GM23248 (cell line): ENCODE results near the gene ERP27. TPM values are rescaled to one million over a fixed set of nuclear protein-coding genes. Genes with fewer than 3 reads are reported as not detected.

ENCODE experiments used
- DNase-seq: peaks from one replicate; pipeline ENCODE4 v3.0.0-alpha.2; 2015
- H2AFZ ChIP-seq: fragments of 200-600 bp; sonication (generic); 2 replicates; pipeline ENCODE4 v1.6.1; 2016; ENCODE audit warnings: antibody characterized with exemption
- H3F3A ChIP-seq: fragments of 200-600 bp; sonication (generic); 2 replicates; pipeline ENCODE4 v1.6.1; 2016; ENCODE audit warnings: mild to moderate bottlenecking, antibody characterized with exemption, mixed run types; ENCODE audit not compliant: insufficient read depth
- H3K27ac ChIP-seq: fragments of 200-600 bp; sonication (generic); 2 replicates; pipeline ENCODE4 v1.5.1; 2016; ENCODE audit warnings: mild to moderate bottlenecking
- H3K27me3 ChIP-seq: fragments of 200-600 bp; sonication (generic); replicated peaks from 2 replicates; pipeline ENCODE4 v1.6.1; 2016; ENCODE audit warnings: mild to moderate bottlenecking; ENCODE audit not compliant: insufficient read depth
- H3K36me3 ChIP-seq: fragments of 200-600 bp; sonication (generic); 2 replicates; pipeline ENCODE4 v1.6.1; 2016; ENCODE audit warnings: low read depth, mild to moderate bottlenecking
- H3K4me1 ChIP-seq: fragments of 200-600 bp; sonication (generic); 2 replicates; pipeline ENCODE4 v1.6.1; 2016; ENCODE audit warnings: mild to moderate bottlenecking; ENCODE audit not compliant: insufficient read depth
- H3K4me2 ChIP-seq: fragments of 200-600 bp; sonication (generic); one replicate; pipeline ENCODE4 v1.6.1; 2016; ENCODE audit warnings: mild to moderate bottlenecking; ENCODE audit not compliant: unreplicated experiment
- H3K4me3 ChIP-seq: fragments of 200-600 bp; sonication (generic); 2 replicates; pipeline ENCODE4 v1.5.1; 2016; ENCODE audit warnings: mild to moderate bottlenecking
- H3K79me2 ChIP-seq: fragments of 200-600 bp; sonication (generic); 2 replicates; pipeline ENCODE4 v1.6.1; 2016; ENCODE audit warnings: mild to moderate bottlenecking; ENCODE audit not compliant: insufficient read depth
- H3K9ac ChIP-seq: fragments of 200-600 bp; sonication (generic); 2 replicates; pipeline ENCODE4 v1.6.1; 2016; ENCODE audit warnings: mild to moderate bottlenecking
- H3K9me2 ChIP-seq: fragments of 200-600 bp; sonication (generic); 2 replicates; pipeline ENCODE4 v1.6.1; 2016; ENCODE audit warnings: mixed run types, mild to moderate bottlenecking, moderate library complexity; ENCODE audit not compliant: insufficient read depth
- H3K9me3 ChIP-seq: fragments of 200-600 bp; sonication (generic); one replicate; pipeline ENCODE4 v1.6.1; 2017; ENCODE audit warnings: low read depth
- H4K20me1 ChIP-seq: fragments of 200-600 bp; sonication (generic); 2 replicates; pipeline ENCODE4 v1.6.0; 2016; ENCODE audit not compliant: insufficient read depth
- EZH2 ChIP-seq: fragments of 200-600 bp; sonication (generic); IDR thresholded peaks from 2 replicates; pipeline ENCODE4 v1.6.1; 2018; ENCODE audit warnings: antibody characterized with exemption, mild to moderate bottlenecking; ENCODE audit not compliant: insufficient read depth, poor library complexity, severe bottlenecking
- EZH2phosphoT487 ChIP-seq: fragments of 200-600 bp; sonication (generic); IDR thresholded peaks from 2 replicates; pipeline ENCODE4 v1.6.1; 2018; ENCODE audit warnings: antibody characterized with exemption, moderate library complexity, mild to moderate bottlenecking, low read depth; ENCODE audit not compliant: insufficient read depth
- WGBS, 2 experiments: methylation state at CpG; one replicate each; pipeline ENCODE4 v1.1.6; 2015 to 2017; ENCODE audit warnings: low lambda C conversion rate in 2 of 2, low coverage in 1 of 2; ENCODE audit errors: missing lambda C conversion rate in 2 of 2; 5-methylcytosine and 5-hydroxymethylcytosine counted together
- in situ Hi-C: fragments of 300-500 bp; cut with MboI; formaldehyde crosslinking; loops from 2 replicates; pipeline ENCODE4 v1.15.0; 2020
- polyA plus RNA-seq: library from polyadenylated mRNA; unstranded; fragments of >200 nt; fragmentation: Nextera tagmentation; extraction: Ambion mirVana; gene quantifications from 2 replicates; pipeline ENCODE4 v1.2.1, GENCODE V29; 2016
- total RNA-seq: library from RNA; depleted of rRNA; stranded (reverse); fragments of >200 nt; shearing (Covaris generic); gene quantifications from 2 replicates; pipeline ENCODE4 v1.2.3, GENCODE V29; 2014

Gene ERP27
- total and polyA plus RNA-seq, 2 experiments from 2014 or later = not detected

DNA sequence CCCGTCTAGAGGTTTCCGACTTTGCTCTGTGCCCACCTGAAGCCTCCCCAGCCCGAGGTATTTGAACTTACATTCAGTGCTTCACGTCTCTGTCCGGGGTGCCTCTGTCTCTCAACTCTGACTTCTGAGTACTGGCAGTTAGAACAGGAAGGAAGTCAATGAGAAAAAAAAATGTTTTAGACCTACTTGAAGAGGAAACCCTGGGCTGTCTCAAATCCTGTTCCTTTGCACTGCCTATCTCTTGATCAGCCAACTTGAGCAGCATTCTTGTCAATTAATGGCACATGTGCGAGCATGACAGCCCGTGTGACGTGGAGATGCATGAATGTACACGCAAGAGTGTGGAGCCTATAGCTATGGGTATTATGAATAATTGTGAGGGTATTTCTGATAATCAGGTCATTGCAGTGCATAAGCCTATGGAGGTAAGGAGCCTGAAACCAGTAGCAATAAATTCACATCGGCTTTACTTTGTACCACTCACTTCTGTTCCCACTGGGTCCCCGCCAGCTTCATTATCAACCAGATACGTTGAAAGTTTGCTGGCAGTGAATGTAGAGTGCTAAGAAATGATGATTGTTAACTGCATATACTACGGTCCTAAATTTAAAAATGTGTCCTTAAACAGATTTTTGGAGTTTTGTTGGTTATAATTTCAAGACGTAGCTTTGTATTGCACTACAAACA lies 23.3 kb upstream of the ERP27 start, which contains the start of gene ARHGDIB:
Gene ARHGDIB (minus strand): TSS at position 136 of the 687 bp plus-strand sequence. CDS start 10,889 bp downstream, outside the sequence.
- Histone ChIP-seq H3K4me1 (no peaks in the 10 kb centered on the region; the same call in 1 of the 2 replicates), H3K9ac (peak within 1 kb of the TSS; percentile 4; the same call in 1 of the 2 replicates), H3F3A (no peaks in the 10 kb centered on the region), H3K4me2 (peak within 1 kb of the TSS; percentile 67), H3K27me3 (no peaks in the 10 kb centered on the region), H4K20me1 (no peaks in the 10 kb centered on the region), H3K79me2 (no peaks in the 10 kb centered on the region), H2AFZ (peak within 1 kb of the TSS; percentile 70), H3K27ac (no peak within 1 kb of the TSS), H3K9me2 (no peaks in the 10 kb centered on the region), H3K4me3 (peak within 1 kb of the TSS; percentile 55), H3K36me3 (no peaks in the 10 kb centered on the region), H3K9me3 (no peaks in the 10 kb centered on the region)
- in situ Hi-C loops = no loop called here
- no peak for TF ChIP-seq EZH2
- TF ChIP-seq EZH2phosphoT487 = no peak
- DNase-seq = peak; percentile 40
- WGBS, 2 experiments = 35 to 43% methylated on average over 14 of the region's 14 CpGs

DNA sequence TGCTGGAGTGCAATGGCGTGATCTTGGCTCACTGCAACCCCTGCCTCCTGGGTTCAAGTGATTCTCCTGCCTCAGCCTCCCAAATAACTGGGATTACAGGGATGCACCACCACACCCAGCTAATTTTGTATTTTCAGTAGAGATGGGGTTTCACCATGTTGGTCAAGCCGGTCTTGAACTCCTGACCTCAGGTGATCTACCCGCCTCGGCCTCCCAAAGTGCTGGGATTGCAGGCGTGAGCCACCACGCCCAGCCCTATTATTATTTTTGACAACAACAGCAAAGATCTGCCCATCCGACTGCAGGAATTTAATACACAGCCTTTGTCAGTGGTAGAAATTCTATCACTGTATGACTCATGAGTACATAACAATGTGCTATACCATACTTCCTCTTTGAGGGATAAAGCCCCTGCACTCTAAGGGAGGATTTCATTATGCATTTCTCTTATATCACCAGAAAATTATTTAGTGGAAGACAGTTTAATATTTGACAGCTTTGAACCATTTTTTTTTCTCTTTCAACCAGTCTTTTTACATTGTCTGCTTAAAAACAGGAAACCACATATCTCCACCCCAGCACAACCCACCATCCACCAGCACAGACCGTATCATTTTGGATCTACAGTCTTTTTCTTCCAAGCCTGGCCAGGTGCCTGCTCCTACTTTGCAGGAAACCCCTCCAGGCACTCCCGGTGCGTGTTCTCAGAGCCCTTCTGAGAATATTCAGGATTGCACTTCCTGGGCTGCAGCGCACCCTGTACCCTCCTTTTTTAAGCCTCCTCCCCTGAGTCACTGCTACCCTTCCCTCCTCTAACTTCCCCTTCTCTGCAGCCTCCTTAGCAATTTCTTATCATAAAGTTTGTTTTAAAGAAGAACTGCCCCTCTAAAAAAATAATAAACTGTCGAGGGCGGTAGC lies 22.5 kb upstream of the ERP27 start:
- H3K27me3 ChIP-seq = no peaks in the 10 kb centered on the region
- H3K9ac ChIP-seq = peak overlapping the region; percentile 4; the same call in 1 of the 2 replicates
- no peaks in the 10 kb centered on the region for H4K20me1 ChIP-seq
- in situ Hi-C loops = no loop called here
- peak overlapping the region; percentile 67 for H3K4me2 ChIP-seq
- H3K9me2 ChIP-seq = no peaks in the 10 kb centered on the region
- DNase-seq = peak; percentile 27
- no peaks in the 10 kb centered on the region for H3K36me3 ChIP-seq
- 63 to 64% methylated on average over 13 of the region's 13 CpGs for WGBS, 2 experiments
- peak overlapping the region; percentile 55 for H3K4me3 ChIP-seq
- peak overlapping the region; percentile 70 for H2AFZ ChIP-seq
- H3K79me2 ChIP-seq = no peaks in the 10 kb centered on the region
- H3K9me3 ChIP-seq = no peaks in the 10 kb centered on the region
- H3K4me1 ChIP-seq = no peaks in the 10 kb centered on the region; the same call in 1 of the 2 replicates
- H3K27ac ChIP-seq = no peak overlapping the region
- TF ChIP-seq EZH2phosphoT487 (no peak), EZH2 (no peak)
- no peaks in the 10 kb centered on the region for H3F3A ChIP-seq

DNA sequence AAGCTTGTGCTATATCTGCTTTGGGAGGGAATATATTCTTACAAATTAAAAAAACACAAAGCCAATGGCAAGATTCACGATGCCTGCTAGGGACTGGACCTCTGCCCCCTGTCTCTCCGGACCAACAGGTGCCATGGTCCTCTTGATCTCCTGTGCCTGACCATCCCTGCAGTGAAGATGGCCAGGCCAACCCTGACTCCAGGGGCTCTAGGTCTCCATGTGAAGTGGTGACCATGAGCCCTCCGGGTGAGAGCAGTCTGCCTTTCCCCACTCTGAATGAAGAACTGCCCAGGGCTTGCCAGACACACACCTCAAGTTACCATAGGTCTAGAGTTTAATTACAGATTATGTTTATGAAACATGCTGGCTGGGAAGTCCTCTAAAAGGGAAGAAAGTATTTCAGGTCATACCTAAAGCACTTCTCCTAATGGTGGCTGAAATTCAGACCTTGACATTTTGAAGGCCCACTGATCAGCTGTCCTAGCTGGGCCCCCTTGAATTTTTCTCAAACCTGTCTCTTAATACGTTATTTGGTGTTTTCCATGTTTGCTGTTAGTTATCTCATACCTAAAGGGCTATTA lies 21.7 kb upstream of the ERP27 start:
- no peaks in the 10 kb centered on the region for H3K27me3 ChIP-seq
- WGBS, 2 experiments = 93 to 97% methylated on average over 4 of the region's 4 CpGs
- H2AFZ ChIP-seq = no peak overlapping the region
- no peak overlapping the region for H3K27ac ChIP-seq
- no peak overlapping the region for H3K9ac ChIP-seq
- no peak overlapping the region for H3K4me3 ChIP-seq
- no peaks in the 10 kb centered on the region; the same call in 1 of the 2 replicates for H3K4me1 ChIP-seq
- DNase-seq = no peak
- no peaks in the 10 kb centered on the region for H3K9me2 ChIP-seq
- no peaks in the 10 kb centered on the region for H3K9me3 ChIP-seq
- H3K36me3 ChIP-seq = no peaks in the 10 kb centered on the region
- H3F3A ChIP-seq = no peaks in the 10 kb centered on the region
- no peaks in the 10 kb centered on the region for H3K79me2 ChIP-seq
- no peaks in the 10 kb centered on the region for H4K20me1 ChIP-seq
- H3K4me2 ChIP-seq = no peak overlapping the region
- in situ Hi-C loops = no loop called here
- no peak for TF ChIP-seq EZH2
- no peak for TF ChIP-seq EZH2phosphoT487

DNA sequence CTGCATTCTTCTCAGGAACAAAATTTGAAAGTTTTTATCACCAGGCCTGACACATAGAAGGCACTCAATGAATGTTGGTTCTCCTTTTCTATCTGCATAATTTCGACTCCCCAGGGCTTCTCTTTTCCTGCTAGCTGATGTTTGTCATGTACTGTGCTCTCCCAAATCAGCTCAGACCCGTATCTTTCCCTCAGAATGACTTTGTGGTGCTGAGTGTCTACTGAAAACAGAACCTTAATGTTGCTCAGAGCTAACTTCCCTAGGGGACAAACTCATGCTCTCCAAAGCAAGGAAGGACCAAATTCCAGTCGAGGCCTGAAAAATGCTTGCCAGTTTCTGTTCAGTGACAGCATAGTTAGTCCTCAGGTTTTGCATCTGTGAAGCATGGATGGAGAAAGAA lies 21.1 kb upstream of the ERP27 start:
- Histone ChIP-seq H2AFZ (no peak overlapping the region), H3K27me3 (no peaks in the 10 kb centered on the region), H3K36me3 (no peaks in the 10 kb centered on the region), H3K9me2 (no peaks in the 10 kb centered on the region), H3K9me3 (no peaks in the 10 kb centered on the region), H3K79me2 (no peaks in the 10 kb centered on the region), H3F3A (no peaks in the 10 kb centered on the region), H3K4me2 (no peak overlapping the region), H3K9ac (no peak overlapping the region), H3K27ac (no peak overlapping the region), H3K4me3 (no peak overlapping the region), H3K4me1 (no peaks in the 10 kb centered on the region; the same call in 1 of the 2 replicates), H4K20me1 (no peaks in the 10 kb centered on the region)
- DNase-seq = no peak
- 71 to 74% methylated on average over 3 of the region's 3 CpGs for WGBS, 2 experiments
- in situ Hi-C loops = no loop called here
- TF ChIP-seq EZH2 (no peak), EZH2phosphoT487 (no peak)
